ENCODE results near the gene CORO2B.

CORO2B gene

DNA sequence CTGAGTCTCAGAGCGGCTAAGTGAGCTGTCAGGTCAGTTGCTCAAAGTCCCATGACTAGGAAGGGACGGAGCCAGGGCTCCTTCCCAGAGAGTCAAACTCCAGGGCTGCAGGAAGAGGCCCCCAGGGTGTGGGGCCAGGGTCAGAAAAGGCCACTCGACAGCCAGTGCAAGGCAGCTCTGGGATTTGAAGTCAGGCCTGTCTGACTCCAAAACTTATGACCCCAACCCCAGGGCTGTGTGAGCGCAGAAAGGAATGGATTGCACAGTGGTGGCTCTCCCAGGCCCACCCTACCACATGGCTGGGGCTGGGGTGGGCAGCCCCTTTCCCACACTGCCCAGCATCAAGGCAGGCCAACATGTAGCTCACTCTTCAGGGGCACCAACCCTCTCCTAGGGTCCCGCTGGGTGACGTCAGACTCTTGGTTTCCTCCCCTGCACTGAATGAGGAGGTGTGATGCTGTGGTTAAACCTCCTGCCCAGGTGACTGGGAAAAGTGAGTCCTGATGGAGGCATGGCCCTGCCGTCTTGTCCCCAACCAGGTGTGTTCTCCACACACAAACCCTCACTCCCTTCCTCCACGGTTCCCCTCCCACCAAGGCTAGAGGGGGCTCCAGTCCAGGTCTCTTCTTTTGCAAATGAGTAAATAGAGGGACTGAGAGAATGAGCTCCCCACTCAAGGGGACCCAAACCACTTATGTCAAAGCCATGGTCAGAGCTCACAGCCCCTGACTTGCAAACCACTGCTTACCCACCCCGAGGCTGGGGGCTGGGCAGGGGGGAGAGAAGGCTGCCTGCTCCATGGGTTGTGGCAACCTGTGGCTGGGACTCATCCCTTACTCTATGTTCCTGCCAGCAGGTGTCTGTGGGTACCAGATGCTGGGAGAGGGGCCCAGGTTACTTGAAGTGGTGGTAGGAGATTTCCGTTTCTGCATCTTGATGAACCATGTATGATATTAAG is 23.8 kb upstream of the CORO2B start:
- DNase-seq: no peak

DNA sequence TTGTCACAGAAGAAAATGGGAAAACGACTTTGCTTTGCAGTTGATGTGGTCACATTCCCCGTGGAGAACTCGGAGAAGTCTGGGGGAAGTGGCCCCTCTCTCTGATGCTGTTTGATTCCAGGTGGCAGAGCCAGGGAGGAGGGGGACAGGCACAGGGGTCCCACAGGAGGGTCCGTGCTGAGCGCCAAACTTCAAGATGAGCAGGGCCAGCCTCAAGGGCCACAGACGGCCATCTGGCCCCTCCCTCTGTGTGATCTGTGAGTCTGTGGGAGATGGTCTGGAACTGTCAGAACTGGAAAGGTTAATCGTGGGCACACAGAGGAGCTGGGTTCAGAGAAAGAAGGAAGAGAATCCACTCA is 23.1 kb upstream of the CORO2B start:
- no peak for DNase-seq

DNA sequence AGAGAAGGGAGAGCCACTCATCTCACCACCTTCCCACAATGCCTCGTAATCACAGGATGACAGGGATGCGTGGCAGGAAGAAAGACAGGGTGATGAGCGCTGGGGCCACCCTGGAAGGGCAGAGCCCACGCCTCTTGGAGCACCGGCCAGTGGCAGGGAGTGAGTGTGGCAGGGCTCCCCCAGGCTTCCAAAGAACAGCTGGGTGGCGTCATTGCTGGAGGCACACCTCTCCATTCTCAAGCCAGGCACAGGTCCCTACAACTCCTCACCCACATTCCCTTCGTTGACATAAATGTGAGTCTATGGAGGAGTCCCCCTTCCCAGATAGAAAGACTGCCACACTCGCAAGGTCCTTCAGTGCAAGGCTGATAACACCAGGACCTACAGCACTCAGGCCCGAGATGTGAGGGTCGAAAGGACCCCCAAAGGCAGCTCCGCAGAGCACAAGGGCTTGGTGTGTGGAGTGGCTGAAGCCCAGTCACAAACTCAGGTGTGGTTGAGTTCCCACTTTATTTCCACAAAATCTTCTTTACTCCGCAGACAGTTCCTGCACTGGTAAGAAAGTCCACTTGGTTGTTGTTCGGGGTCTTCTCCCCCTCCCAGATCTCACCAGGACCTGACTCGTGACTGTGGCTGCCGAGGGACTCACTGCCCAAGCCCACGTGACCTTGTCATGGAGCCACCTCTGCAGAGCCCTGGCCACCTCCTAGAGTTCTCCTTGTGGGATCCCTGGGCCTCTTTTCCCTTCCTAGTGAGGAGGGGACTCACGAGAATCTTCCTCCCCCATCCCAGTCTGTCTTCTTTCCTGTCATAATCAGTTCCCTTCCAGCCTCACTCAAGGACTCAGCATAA is 22.4 kb upstream of the CORO2B start:
- DNase-seq: no peak

DNA sequence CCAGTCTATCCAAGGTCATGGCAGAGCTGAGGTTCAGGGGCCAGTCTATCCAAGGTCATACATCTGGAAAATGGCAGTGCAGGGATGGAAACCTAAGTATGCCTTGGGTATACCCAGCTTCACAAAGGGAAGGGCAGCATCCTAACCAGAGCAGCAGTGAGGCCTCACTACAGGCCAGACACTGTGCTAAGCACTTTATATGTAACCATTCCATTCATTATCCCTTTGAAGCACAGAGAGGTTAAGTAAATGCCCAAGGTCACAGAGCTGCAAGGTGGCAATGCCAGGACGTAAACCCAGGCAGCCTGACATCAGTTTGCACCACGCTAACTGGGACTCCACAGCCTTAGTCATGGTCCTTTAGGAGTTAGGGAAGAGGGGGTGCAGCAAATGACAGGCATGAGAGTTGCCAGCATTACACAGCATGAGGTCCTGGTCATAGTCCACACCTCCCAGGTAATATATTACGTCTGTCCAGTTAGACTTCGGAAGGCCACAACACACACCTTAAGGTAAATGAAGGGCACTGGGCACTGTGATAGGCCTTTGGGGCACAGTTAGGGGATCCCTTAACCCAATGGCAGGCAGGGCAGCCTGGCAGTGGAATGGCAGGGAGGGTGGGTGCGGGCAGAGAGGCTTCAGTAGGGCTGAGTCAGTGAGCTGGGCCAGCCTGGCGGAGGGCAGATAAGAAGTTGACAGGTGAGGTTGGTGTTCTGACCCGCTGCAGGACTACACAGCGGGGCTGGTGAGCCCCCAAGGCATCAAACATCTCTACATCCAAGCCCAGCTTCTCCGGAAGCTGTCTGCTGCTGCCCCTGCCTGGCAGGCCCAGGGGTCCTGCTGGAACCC is 21.1 kb upstream of the CORO2B start:
- no peak for DNase-seq

DNA sequence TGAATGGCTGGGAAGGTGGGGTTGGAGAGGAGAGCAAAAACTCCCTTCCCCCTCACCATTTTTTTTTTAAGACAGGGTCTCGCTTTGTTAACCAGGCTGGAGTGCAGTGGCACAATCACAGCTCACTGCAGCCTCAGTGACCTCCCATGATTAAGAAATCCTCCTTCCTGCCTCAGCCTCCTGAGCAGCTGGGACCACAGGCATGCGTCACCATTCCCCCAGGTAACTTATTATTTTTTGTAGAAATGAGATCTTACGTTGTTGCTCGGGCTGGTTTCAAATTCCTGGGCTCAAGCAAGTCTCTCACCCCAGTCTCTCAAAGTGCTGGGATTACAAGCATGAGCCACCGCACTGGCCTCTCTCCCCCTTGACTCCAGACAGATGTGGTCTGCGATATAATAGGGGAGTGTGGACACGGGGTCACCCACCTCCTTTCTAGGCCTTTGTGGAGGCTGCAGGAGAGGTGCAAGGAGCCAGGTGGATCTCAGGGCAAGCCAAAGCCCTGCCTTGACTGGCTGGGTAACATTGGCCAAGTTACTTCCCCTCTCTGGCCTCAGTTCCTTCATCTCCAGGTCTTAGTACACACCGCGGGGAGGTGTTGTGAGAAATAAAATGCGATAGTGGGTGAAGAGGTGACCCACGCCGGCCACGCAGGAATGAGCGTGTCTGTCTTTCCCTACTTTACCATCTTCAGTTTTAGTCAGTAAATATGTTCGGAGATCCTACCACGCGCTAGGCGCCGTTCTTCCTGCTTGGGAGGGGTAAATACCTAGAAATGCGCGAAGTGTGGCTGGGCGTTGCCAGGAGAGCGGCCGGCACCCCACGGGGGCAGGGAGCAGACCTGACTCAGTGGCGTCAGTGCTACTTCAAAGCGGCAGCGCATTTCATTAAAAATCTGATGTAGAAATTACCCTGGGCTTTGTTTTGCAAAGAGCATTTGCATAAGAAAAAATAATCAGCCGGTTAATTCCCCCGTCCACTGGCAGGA is 20.2 kb upstream of the CORO2B start:
- DNase-seq: no peak

DNA sequence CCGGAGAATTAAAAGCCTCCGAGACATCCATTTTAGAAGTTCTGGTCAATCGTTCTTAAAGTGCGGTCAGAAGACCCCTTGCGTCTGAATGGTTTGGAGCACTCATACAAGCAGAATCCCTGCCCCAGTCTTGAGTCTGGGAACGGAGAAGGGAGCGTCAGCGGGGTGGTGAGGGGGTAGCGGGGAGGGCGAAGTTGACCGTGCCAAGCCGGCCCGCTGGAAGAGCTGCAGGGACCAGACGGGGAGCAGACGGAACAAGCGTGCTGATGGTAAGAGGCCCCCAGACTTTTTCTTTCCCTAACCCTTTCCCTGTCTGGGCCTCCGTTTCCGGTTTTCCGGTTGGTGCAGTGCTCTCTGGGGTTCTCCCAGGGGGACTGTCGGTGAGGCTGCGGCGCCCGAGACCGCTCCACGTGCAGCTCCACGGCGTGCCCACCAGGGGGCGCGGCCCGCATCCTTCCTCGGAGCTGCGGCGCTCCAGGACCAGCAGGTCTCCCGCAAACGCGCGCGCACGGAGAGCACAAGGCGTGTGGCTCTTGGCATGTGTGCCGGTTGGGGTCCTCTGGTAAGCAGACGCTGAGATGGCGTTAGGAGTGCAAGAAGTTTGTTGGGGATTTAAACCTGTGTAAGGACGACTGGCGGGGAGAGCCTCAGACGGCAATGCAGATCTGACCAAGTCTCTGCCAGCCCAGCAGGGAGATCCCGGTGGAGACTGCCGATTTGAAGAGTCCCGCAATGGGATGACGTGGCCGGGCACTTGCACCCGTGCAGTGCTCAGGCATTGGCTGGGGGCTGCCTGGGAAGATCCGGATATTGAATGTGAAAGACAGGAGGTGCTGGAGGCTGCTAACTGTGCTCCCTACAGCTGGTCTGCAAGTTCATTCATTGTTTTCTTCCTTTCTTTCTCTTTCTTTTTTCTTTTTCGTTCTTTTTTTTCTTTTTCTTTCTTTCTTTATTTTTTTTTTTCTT is 19.2 kb upstream of the CORO2B start:
- DNase-seq: peak; percentile 75

DNA sequence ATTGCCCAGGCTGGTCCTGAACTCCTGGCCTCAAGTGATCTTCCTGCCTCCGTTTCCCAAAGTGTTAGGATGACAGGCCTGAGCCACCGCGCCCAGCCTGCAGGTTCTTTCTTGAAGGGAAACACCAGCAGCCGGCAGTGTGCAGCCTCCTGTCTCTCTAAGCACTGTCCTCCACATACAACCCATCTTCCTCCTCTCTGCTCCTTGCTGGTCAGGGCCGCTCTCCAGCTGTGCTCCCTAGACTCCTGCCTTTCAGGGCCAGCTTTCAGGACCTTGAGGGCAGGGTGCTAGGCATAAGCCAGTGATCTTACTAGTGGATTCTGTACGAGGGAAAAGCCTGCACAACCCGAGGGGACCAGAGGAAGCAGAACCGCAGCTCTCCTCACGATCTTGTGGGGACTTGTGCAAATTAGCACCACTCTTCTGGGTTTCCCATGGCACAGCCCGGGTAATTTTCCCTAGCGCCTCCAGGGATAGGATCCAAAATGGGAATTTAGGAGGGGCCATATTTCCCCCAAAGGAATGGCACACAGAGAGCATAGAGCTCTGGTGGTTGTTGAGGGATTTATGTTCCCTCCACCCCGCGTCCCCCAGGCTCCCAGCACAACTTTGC is 18.2 kb upstream of the CORO2B start:
- DNase-seq: no peak

DNA sequence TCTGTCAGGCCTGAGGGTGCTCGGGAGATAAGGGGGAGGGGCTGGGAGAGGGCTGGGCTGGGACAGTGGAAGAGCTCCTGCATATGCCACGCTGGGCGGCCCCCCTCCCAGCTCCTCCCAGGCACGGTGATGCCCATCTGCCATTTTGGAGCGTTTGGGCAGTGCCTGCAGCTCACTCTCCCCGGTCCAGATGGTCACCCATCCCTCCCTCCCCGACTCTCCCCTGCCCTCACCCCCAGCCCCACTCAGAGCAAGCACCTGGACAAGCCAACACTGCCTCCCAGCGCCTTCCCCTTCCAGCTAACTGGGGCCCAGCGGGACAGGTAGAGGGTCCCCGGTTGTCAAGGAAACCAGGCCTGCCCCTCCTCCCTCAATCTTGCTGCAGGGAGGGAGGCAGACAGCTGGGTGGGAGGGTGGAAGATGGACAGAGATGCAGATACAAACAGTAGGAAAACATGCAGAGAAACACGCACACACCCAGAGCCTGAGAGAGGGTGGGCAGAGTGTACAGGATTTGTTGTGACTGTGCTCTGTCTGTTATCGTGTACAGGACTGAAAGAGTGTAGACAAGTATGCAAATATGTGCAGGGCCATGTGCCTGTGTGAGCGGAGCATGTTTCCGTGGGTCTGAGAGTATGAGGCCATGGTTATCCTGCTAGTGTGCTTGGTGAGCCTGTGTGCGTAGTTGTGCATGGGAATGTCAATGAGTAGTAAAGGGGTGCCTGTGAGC is 17.5 kb upstream of the CORO2B start:
- DNase-seq: no peak

DNA sequence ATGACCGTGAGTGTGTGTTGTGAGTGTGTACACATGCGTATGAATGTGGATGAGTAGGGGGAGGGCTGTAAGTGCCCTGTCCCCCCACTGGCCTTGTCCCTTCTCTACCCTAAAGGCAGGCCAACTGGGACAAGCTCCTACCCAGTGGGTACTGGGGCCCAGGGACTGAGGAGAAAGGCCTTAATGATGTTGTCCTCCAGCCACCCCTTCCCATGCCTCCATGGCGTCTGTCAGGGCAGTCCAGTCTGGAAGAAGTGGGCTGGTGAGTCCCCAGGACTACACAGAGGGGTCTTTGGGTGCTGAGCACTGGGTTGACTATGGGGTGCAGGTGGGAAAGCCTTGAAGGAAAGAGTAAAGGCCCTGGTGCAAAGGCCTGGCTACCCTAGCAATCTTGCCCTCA is 16.9 kb upstream of the CORO2B start:
- no peak for DNase-seq

DNA sequence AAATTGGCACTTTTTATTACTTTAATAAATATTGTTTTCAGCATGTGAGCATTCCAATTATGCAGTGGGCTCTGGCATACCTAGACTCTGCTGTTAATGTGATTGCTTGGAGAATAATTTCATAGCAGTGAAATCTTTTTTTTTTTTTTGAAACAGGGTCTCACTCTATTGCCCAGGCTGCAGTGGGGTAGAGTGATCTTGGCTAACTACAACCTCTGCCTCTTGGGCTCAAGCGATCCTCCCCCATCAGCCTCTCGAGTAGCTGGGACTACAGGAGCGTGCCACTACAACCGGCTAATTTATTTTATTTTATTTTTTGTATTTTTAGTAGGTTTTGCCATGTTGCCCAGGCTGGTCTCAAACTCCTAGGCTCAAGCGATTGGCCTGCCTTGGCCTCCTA is 14.6 kb upstream of the CORO2B start:
- DNase-seq: no peak

DNA sequence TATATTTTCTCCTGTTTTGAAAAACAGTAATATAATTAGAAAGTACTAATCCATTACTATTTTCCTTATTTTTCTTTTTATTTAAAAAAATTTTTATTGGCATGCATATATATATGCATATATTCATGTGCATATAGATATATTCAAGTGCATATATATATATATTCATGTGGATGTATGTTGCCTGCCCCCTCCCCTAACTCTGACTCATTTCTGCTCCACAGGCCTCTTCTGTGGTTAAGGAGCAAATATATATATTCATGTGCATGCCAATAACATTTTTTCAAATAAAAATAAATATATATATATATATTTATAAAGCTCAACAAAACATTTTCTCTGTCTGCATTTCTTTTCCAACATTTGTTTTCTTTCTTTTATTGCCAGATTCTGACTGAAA is 13.6 kb upstream of the CORO2B start:
- no peak for DNase-seq

DNA sequence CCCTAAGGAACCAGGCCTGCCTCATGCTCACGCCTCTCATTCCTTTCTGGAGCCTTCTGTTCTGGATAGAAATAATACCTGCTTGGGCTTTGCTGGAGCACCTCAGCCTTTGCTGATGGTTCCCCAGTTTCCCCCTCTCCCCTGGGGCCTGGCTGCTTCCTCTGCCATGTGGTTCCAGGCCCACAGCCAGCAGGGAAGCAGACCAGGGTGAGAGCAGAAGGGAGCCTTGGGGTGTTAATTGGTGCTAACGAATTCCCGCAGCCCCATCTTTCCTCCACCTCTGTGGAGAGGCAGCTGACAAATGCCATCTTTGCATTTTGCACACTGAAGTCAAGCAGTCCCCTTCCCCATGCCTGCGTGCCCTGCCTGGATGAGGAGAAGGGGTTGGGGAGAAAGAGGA is 13.1 kb upstream of the CORO2B start:
- no peak for DNase-seq

DNA sequence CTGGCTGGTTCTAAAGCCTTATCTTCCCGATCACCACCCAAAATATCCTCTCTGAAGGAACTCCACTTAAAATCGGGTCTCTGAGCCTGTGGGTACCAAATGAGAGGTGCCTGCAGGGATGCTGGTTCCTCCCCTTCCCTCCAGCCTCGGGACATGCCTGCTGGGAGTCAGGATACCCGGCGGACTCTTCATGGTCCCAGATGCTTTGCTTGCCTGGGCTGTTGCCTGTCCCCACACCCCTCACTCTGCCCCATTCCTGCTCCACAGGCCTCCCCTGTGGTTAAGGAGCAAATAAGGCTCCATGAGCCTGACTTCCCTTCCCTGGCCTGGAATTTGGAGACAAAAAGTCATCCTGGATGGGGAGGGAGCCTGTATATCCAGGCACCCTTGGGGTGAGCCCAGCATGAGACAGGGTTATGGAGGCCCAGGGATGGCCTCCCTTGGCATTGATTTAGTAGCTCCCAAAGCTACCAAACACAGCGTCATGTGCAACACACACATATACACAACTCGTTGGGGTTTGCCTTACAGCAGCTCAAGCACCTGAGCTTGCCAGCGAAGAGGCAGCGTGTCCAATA is 12.3 kb upstream of the CORO2B start:
- DNase-seq: no peak

DNA sequence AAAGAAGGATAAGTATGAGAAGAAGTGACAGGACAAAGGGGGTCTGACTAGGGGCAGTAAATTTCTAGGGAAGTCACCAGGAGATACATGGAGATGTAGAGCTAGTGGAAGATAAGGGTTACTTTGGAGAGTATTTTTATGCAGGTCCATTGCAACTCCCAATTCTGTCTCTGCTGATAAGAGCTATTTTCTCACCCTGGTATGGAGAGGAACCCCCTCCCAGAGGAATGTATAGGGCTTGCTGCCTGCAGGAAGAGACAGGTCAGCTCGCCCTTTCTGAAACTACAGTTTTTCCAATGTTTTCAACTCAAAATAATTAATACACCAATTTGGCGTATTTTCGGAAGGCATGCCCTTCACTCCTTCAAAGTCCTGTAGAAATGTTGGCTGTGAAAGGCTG is 11.4 kb upstream of the CORO2B start:
- no peak for DNase-seq

DNA sequence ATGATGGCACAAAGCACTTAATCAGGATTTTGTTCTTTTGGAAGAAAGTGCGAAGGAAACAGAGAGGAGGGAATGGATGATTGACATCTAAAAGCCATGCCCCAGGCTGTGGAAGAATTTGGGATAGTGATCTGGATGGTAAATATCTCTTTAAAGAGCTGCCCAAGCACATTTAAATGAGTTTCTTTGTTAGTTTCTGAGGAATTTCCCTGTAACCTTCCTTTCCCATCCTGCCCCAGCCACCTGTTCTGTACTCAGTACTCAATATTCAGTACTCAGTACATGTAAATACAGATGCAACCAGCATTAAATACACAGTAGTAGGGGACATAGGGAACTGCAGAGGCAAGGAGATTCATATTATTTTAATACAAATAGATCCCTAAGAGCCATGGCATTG is 7.8 kb upstream of the CORO2B start:
- DNase-seq: no peak

DNA sequence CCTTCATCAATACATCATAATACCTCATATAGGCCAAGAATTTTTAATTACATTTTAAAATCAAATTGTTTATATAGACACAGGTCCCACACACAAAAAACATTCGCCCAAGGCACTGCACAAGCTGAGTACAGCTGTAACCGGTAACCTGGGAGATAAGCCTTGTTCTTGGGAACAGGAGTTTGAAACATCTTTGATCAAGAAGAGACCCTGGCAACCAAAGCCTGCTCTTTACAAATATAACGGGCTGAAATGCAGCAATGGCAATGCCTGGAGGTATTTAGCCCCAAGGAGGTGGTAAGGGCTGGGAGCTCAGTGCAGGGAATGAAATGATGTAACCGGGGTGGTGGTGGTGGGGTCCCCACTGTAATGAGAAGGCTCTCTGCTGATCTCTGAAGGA is 7.2 kb upstream of the CORO2B start:
- no peak for DNase-seq

DNA sequence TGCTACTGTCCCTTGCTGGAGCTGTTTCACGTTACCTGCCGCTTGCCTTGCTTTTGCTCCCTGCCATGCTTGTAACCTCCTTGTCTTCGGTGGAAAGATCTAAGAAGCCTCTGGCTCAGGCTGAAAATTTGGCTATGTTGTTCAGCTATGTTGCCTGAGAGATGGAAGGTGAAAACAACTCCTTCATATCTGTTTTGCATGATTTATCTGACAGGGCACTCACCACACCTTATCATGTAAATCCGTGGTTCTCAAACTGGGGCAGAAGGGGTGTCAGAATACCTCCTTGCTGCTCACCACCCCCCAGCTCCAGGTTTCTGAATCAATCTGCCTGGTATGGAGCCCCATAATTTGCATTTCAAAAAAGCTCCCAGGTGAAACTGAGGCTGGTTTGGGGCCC is 6.5 kb upstream of the CORO2B start:
- no peak for DNase-seq

DNA sequence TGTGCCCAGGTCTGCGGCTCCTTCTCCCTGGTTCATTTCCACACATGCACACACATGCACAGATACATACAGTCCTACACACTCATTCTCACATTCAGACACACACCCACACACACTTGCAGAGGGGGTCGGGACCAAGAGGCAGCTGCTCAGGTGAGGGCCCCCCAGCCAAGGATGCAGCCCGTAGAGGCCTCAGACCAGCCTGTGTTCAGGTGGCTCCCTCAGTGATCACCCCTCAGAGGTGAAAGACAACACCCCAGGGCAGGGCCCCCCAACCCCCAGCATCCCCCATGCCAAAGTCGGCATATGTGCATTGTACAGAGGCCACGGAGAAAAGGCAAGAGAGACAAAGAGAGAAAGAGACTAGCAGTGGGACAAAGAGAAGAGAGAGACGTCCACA is 5.9 kb upstream of the CORO2B start:
- no peak for DNase-seq

DNA sequence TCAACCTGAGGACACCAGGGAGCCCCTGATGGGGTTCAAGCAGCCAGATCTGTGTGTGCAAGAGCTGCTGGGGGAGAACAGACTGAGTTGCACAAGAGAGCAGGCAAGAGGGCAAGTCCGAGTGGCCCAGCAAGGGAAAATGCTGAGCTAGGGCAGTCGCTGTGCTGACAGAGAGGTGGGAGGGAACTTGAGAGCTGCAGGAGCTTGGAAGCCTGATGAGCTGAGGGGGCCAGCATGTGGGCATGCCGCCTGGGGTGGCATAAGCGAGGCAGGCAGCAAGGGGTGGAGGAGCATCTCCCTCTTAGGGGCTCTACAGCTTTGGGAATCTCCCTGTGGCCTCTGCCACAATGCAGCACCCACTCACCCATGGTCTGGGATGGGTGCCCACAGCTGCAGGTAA is 4.7 kb upstream of the CORO2B start:
- no peak for DNase-seq

Measured in activated naive CD4-positive, alpha-beta T cell treated with Interleukin-2 at 50 U/mL for 16 hours (primary cell).